Measurements from ENCODE around the gene ELAVL1. TPM values are rescaled to one million over a fixed set of nuclear protein-coding genes. Genes with fewer than 3 reads are reported as not detected.

The ELAVL1 gene
- total and polyA plus RNA-seq, 2 experiments from 2014 or later, result 81.6 to 143 TPM

- TF ChIP-seq ZNF462 (CRISPR knock-in tag; IDR thresholded peaks at IDR 0.05) (no peak), CTCF (conservative IDR thresholded peaks at IDR 0.05; ENCODE audit: low read depth in 2 of 2) (no peak), ETS1 (IDR thresholded peaks at IDR 0.05) (no peak), STAT1 (IDR thresholded peaks at IDR 0.05; ENCODE audit: unreplicated experiment) (no peak), POLR2AphosphoS5 (IDR thresholded peaks at IDR 0.05; ENCODE audit: low read depth) (no peak), JUNB (IDR thresholded peaks at IDR 0.05; ENCODE audit: unreplicated experiment) (no peak), EZH2phosphoT487 (IDR thresholded peaks at IDR 0.05; ENCODE audit: unreplicated experiment) (no peak), ZNF331 (CRISPR knock-in tag; IDR thresholded peaks at IDR 0.05; ENCODE audit: low read depth) (no peak), CREB1 (CRISPR knock-in tag; IDR thresholded peaks at IDR 0.05; ENCODE audit: low read depth) (no peak)
These were observed 12.9 kb downstream of the ELAVL1 start (continued) for GRCh38 chr19:7992575-7992974.
